GM21717 (cell line): ENCODE data around the gene SEMA5A.

Experiments
- ATAC-seq: cut with Tn5 transposase; IDR thresholded peaks from one replicate; pipeline ENCODE4 v1.9.1; 2021; ENCODE audit warnings: mild to moderate bottlenecking, moderate library complexity; ENCODE audit not compliant: unreplicated experiment

SEMA5A gene

DNA sequence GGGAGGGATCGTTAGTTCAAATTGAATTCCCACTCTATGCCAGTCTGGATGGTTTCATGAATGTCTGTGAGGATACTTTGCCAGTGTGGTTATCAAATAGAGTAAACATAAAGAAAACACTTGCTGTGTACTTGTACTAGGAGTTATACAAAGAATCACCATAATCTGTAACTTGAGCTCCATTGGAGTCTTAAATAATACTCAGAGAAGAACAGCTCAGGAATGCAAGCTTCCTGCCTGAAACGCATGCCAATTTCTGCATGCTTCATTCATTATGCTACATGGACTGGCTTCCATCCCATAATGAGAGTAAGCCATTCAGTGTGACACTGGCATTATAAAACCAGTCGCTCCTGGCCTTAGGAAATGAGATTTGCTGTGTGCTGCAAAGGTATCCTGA, 351.4 kb downstream of the SEMA5A start:
- no peak for ATAC-seq

DNA sequence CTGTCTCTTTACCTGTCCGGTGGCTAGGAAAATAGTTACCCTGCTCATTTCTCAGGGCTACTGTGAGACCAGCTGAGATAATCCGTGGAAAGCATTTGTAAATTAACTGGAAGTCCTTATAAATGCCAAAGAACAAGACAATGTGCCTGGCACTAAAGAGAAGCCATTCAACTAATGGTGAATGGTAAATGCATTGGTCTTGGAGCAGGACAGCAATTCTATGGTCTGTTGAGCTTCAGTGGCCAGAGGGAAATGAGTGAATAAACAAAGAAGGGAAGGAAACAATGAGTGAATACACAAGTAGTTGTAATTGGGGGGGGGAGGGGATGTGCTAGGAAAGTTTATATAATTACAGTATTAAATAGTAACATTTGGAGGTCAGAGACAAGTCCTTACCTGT, 353.6 kb downstream of the SEMA5A start:
- no peak for ATAC-seq

DNA sequence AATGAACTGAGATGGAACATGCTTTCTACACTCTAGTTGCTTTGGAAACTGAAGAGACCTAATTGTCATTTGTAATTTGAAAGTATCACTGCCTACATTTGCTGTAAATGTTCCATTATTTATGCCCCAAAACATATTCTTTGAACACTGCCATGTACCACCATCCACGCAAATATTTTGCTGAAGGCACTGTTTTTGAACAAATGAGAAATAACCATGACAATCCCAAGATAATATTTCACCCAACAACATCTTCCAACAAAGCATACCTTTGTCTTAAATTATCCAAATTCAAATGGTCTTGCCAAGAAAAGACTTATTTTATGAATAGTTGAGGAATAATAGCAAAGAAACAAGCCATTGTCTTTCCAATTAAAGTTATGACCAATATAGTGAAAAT, 356.2 kb downstream of the SEMA5A start:
- ATAC-seq: no peak

DNA sequence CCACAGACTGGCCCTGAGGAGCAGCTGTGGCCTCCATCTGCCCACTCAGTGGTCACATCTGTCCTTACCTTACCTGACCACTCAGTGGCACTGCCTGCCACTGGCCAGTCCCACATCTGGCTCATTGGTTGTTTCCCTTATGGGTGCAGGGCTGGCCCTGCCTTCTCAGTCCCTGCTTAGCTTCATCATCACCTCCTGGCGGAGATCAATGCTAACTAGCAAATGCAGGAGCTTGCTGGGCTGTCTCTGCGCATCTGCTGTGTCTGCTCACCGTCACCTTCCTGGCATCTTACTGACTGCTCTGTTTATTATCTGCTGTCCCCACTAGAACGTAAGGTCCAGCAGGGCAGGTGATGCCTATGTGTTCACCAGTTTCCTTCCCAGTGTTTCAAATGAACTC, 356.9 kb downstream of the SEMA5A start:
- no peak for ATAC-seq

DNA sequence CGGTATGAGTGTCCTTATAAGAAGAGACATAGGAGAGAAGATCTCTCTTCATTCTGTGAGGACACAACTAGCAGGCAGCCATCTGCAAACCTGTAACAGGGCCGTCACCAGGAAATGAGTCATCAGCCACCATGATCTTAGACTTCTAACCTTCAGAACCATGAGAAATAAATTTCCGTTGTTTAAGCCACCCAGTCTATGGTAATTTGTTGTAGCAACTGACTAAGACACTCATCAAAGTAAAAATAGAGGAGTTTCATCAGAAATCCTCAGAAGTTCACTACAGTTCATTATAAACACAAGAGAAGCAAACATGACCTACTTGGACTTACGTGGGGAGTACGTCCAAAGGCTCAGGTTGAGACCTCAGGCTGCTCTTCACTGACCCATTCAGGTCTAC, 357.7 kb downstream of the SEMA5A start:
- no peak for ATAC-seq

DNA sequence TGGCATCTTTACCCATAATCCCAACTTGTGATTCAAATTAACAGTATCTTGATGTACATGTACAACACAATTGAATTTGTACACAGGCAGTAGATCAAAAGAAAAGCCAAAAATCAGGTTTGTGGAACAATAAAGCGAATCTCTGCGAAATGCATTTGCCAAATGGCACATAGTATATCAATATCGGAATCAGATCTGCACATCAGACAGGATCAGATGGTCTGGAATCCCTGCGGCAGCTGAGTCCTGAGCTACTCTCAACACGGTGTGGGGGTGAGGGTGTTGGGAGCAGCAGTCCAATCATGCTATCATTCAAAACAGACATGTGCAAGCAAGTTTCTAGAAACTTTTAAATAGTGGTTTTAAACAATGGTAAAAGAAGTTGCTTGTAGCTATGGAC, 358.3 kb downstream of the SEMA5A start:
- no peak for ATAC-seq

DNA sequence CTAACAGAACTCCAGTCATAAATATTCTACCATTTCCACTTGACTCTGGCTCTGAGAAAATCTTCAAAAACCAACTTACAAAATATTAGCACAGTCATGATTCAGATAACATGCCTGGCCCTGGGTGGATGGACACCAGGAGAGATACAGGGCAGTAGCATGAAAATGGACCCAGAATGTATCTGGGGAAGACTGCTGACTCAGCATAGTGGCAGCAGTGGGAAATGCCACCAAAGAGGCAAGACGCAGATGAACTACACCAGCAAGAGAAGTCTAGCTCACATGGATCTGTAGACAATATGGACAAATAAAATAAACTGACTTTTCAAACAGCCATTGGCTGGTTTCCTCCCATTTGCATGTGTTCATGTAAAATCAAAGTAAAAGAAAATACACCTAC, 359.8 kb downstream of the SEMA5A start:
- no peak for ATAC-seq

DNA sequence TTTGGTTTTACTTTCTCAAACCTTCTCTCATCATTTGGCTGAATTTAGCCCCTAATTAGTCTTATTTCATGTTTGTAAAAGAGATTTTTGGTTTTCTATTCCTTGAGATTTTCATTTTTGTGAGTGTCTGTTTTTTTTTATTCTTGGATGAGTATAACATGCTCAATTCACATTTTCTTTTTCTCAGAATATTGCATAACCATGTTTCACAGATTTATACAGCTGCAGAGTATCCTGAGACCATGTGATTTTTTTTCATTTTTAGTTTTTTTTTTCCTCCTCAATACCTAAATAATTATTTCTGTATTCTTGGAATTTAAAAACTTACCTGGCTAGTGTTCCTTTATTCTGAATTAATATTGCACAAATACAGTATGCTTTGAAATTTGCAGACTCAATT, 361.9 kb downstream of the SEMA5A start:
- ATAC-seq: no peak

DNA sequence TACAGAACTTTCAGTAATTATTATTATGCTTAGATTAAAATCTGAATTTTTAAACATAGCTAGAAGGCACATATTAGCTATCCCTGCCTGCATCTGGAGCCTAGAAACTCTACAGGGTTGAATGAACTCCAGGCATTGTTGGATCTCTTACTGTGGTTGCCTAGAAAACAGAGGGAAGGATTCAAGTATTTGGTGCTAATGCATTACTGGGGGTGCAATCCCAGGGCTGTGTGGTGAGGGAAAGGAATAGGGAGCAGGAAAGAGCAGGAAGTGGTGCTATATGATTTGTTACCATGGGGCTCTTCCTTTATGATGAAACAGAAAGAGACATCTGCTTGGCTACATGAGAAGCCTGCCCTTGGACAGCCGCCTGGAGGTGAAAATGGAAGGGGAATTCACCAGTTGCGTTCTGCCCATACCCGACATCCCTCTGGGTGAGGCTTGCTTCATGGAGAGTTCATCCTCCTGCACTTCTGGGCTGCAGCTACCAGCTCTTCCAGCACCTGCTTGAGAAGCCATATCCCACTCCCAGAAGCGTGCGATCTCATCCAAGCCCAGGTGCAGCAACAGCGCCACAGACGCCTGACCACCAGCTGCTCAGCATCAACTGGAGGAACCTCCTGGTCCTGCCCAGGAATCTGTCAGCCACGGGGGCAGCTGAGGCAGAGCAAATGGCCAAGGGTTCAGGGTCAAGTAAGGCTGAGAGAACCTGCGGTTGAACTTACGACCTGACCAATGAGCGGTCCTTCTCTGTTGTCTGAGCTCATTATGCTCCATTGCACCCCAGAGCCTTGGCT, 362.8 kb downstream of the SEMA5A start:
- ATAC-seq: no peak

DNA sequence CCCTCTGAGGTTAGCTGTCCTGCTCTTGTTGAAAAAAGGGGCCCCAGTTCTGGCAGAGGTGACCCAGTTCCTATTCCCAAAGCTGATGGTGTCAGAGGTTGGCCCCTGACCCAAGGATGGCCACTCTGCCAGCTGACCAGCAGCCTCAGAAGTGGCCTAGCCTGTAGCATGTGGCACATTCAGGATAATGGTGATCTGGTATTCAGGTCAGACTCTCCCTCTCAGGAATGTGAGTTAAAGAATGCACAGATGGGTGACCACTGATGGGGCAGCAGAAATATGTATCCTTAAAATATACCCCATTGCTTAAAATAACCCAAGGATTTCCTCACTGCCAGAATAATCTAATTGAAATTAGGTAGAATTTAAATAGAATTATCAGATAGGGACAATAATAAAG, 369.2 kb downstream of the SEMA5A start:
- no peak for ATAC-seq

DNA sequence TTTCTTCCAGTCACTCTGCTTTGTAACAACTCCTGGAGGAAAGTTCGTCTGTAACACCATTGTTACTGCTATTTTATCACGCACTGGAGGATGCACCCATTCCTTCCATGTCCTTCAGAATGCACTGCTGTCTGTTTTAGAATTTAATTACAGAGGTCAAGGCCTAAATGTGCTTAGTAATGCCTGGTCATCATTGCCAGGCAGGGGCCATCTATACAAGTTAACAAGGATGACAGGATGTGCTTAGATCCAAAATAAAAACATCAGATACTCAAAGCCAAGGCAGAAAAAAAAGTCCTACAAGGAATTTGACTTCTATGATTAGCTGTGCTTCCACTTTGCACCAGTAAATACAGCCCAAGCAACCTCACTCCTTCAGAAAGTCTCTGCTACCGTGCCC, 371.4 kb downstream of the SEMA5A start:
- ATAC-seq: no peak

DNA sequence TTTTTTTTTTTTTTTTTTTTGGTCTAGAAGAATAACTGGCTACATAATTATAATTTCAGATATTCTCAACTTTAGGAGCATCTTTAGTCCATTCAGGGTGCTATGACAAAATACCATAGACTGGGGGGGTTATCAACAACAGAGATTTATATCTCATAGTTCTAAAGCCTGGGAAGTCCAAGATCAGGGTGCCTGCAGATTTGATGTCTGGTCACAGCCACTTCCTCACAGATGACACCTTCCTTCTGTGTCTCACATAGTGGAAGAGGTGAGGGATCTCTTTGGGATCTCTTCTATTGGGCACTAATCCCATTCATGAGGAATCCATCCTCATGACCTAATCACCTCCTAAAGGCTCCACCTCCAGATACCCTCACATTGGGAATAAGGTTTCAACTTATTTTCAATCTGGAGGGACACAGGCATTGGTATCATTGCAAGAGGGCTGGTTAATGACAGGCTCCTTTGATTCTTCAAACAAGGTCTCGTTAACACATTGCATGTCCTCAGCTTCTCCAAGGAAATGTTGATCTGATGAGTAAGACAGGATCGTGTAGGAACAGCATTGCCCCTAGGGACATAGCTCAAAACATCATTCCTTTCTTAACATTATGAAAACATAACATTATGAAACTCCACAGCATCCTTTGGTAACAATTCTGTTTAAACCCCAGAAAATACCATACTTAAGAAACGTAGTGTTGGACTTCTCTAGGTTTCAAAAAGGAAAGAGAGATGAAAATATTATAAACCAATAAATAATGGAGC, 372.4 kb downstream of the SEMA5A start:
- no peak for ATAC-seq

DNA sequence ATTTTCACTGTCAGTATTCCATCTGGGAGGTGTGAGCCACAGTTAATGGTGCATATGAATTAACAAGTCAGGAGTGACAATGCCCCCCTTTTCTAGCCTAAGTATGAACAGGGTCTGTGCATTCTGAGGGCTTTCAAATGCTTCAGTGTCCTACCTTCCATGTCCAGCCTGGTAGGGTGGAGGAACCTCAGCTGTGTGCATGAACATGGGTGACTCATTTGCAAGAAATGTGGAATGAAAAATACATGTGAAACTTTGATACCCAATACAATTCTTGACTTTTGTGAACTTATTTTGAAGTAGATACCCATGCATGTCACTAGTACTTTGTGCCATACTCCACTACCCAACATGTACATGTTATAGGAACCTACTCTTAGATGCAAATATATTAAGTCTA, 375.8 kb downstream of the SEMA5A start:
- ATAC-seq: no peak

DNA sequence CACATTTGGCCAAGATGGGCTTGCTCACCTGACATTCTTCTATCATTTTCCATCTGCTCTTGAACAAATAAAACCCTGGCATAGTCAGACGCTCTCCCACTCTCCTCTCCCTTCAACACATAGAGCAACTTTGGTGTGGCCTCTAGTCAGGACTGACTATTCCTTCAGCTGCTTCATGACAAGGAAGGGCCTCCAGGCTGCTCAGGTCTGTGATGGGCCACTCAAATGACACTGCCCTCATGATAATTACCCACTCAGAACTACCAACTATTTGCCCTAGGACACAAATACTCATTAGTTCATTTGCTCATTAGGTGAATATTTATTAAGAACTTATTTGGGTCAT, 376.3 kb downstream of the SEMA5A start:
- no peak for ATAC-seq

DNA sequence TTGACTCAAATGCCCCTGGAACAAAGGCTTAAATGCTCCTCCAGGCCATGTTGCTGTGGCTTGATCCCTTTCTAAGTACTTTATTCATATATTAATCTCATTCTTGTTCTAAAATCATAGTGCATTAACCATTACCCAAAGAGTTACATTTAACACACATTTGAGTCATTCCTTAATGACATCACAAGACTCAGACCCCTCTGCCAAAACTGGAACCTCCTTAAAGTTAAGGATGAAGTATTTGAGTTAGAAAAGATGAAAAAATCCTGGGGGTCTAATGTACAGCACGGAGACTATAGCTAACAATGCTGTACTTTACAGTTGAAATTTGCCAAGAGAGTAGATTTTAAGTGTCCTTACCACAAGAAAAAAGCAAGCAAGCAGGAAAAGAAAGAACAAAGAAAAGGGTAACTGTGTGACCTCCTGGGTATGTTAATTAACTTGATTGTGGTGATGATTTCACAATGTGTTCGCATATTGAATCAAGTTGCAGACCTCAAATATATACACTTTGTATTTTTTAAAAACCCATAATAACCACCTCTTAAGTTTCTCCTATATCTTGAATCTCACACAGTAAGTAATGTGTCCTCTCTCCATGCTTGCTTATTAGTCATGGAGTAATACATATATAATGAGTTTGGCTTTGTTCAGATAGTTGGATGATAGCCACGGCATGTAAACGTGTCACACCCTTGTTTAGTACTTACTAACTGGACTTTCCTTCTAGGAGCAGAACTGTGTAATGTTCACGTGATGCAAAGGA, 376.9 kb downstream of the SEMA5A start:
- no peak for ATAC-seq

DNA sequence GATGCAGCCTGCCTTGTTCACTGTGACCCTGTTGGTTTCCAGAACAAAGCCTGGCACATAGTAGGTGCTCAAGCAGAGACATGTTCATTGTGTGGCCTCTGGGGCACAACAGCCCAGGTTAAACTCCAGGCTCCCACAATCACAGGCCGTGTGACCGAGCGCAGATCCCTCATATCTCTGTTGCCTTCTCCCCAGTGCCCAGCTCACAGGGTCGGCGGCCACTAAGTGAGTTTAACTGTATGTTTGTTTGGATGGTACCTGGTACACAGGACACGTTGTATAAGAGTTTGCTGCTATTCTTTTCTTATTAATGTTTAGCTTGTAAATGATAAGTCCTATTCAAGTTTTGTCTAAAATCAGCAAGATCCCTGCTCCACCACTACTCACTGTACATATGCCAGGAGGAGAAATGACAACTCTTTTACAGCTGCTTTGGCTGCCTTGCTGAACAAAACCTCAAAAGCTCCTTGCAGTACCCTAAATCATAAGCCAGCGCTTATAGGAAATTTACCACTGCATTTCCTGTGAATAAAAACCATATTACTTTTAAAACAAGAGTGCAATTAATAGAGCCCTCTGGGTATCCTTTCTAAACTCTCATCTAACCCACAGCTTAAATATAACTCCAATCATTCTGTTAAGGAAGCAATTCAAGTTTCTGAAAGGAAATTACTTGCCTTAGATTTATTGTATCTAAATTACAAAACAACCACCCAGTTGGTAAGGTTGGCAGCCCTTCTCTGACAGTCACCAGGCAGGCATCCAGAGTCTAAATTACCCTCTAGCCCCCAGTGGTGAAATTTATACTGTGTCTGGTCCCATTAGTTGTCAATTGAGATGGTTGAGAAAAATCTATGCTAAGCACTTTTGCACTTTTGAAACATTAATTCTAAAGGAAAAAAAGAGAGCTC, 379.4 kb downstream of the SEMA5A start:
- no peak for ATAC-seq

DNA sequence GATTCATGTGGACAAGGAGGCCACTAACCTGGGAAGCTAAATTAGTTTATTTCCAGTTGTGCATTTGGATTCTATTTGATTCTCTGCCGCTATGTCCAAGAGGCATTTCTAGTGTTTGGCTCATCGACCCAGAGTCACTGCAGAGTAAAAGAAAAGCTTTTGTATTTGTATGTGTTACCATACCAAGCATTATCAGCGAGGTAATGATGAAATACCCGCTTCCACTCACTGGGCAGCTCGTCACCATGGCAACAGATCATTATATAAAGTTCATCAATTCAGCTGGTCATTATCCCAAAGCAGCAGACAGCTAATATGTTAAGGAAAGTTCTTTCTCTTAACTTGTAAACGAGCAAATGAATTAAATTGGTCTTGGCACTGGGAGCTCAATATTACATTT, 380.3 kb downstream of the SEMA5A start:
- no peak for ATAC-seq

DNA sequence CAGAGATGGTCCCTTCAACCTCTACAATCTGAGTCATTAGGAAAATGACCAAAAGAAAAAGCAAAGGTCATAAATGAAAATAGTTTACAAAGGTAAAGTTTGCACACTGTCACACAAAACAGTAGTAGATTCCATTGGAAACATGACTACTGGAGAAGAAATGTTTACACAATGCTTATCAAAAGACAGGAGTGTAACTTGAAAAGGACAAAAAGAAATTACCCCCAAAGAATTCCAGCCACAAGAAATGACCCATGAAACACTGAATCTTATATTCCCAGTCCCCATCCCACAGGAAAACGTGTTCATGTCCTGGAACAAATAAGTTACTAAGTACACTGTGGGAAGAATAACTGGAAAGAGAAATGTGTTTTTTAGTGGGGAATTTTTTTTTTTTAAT, 385.1 kb downstream of the SEMA5A start:
- ATAC-seq: no peak

DNA sequence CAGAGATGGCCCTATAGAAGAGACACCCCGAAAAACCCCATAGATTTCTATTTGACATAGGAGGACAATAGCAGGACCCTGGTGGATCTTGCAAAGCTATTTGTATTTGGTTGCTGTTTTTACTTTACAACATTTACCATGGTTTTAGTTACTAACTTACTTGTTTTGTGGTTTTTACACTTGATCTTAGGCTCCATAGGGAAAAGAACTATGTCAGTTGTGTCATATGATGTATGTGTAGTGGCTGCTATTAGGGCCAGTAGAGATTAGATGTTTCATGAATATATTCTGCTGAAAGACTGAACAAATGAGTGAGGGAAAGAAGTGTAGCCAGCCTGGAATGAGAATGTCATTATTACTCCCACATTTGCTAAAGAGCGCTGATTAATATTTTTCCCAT, 388.1 kb downstream of the SEMA5A start:
- ATAC-seq: no peak

DNA sequence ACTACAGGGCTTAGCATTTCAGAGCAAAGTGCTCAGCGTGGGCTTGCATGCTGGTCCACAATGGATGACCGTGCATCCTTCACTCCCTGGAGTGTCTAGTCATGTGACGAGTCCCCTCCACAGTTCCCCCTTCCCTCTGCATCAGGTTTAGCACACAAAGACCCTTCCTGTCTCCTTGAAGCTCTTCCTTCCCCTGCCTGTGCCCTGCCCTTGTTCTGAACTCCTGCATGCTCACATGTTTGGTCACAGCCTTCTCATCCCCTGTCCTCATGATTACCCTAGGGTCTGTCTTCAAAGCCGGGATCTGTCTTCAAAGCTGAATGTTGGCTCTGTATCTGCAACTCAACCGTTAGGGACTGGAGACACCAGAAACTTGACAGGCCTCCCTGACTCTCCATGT, 388.9 kb downstream of the SEMA5A start:
- ATAC-seq: no peak

DNA sequence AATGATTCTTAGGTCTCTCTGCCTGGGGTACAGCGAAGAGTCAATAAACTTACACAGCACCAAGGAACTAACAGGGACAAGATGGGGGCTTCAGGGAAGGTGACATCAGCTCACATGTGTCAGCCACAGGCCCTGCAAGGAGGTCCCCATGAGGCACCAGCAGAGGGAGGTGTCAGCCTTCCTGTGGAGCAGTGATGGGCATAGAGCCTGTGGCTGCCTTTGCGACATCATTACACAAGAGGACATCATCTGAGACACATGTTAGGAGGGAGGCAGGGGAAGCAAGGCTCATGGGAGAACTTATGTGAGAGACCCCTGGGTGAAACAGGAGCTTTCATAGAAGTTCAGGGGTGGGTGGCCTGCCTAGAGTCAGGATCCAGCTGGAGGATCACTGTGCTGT, 389.6 kb downstream of the SEMA5A start:
- peak; percentile 58 for ATAC-seq
